Measurements from ENCODE around the gene VAMP7. TPM values are rescaled to one million over a fixed set of nuclear protein-coding genes. Genes with fewer than 3 reads are reported as not detected.

The VAMP7 gene
- total and polyA plus RNA-seq, 9 of the 15 experiments (the other 6 are each of a cell fraction or from before 2014, with no cell fraction given) = 38.4 to 100 (median 67.7) TPM

- Histone ChIP-seq H2AFZ (ENCODE audit: low read depth, low read length) (peak overlapping the region; percentile 22), H3K79me2 (ENCODE audit: control insufficient read depth, insufficient read depth, low read length) (no peaks in the 10 kb centered on the region), H3K4me2 (ENCODE audit: insufficient read depth, low read length) (peak overlapping the region; percentile 37; the same call in 1 of the 2 replicates), H3K4me3 (no peak overlapping the region), H3K36me3 (ENCODE audit: control insufficient read depth, insufficient read depth, low read length) (no peaks in the 10 kb centered on the region), H3K9me3 (replicated peaks; ENCODE audit: control insufficient read depth, insufficient read depth, low read depth, low read length) (no peaks in the 10 kb centered on the region), H3K9me1 (ENCODE audit: control insufficient read depth, insufficient read depth, low read length) (no peaks in the 10 kb centered on the region), H3K27me3 (ENCODE audit: control insufficient read depth in 2 of 2, insufficient read depth in 2 of 2, low read length in 2 of 2) (no peaks in the 10 kb centered on the region), H3K9ac (ENCODE audit: insufficient read depth in 1 of 2, low read depth in 2 of 2, low read length in 2 of 2) (peak overlapping the region in 1 of 2 experiments; percentile 10; a peak in 1 of 4 replicates), H3K27ac (ENCODE audit: extremely low read depth, low read depth, low read length) (no peak overlapping the region), H3K4me1 (replicated peaks in 1 of 2; ENCODE audit: control insufficient read depth in 2 of 2, insufficient read depth in 2 of 2, low read length in 2 of 2) (peaks cover 4 to 11% of the 10 kb centered on the region in 2 experiments; a peak in 4 of 5 replicates), H4K20me1 (replicated peaks; ENCODE audit: control insufficient read depth, insufficient read depth, low read length) (no peaks in the 10 kb centered on the region)
- in situ Hi-C loops (cut with MboI) (no loop called here), intact Hi-C loops (cut with micrococcal nuclease) (no loop called here)
- FAIRE-seq (no peak), ATAC-seq (no peak), DNase-seq (ENCODE audit: extremely low read depth in 1 of 4, low spot score in 3 of 4) (peak in 1 of 4 experiments; percentile 36)
- WGBS (ENCODE audit: insufficient coverage, low coverage, missing lambda C conversion rate) = 33% methylated on average over 18 of the region's 31 CpGs
- CTCF ChIA-PET (ENCODE audit: low intra/inter-chr PET ratio) = no interaction called here
- TF ChIP-seq CREB1 (IDR thresholded peaks at IDR 0.05) = no peak
- no peak for TF ChIP-seq CREB1 (CRISPR knock-in tag; IDR thresholded peaks at IDR 0.05)
- no peak for TF ChIP-seq NR0B1 (IDR thresholded peaks at IDR 0.05; ENCODE audit: partially characterized antibody)
- no peak for TF ChIP-seq ZNF668 (CRISPR knock-in tag; IDR thresholded peaks at IDR 0.05)
- no peak for TF ChIP-seq MITF (IDR thresholded peaks at IDR 0.05)
- no peak for TF ChIP-seq PTBP1 (IDR thresholded peaks at IDR 0.05; ENCODE audit: low read depth, low read length)
- TF ChIP-seq KDM1A (IDR thresholded peaks at IDR 0.05) = peak in 1 of 2 experiments; percentile 49; a peak in 2 of 4 replicates
- TF ChIP-seq ELK1 (CRISPR knock-in tag; IDR thresholded peaks at IDR 0.05) = no peak
- TF ChIP-seq HDAC2 (IDR thresholded peaks at IDR 0.05) = 0 out of 2 replicates have a peak, but pooled peaks have one; percentile 33
- TF ChIP-seq ZBTB12 (CRISPR knock-in tag; IDR thresholded peaks at IDR 0.05) = no peak
- no peak for TF ChIP-seq NFIC (IDR thresholded peaks at IDR 0.05)
- peak; percentile 67 for TF ChIP-seq EGR1 (conservative IDR thresholded peaks at IDR 0.05)
- TF ChIP-seq, protein P1, sequence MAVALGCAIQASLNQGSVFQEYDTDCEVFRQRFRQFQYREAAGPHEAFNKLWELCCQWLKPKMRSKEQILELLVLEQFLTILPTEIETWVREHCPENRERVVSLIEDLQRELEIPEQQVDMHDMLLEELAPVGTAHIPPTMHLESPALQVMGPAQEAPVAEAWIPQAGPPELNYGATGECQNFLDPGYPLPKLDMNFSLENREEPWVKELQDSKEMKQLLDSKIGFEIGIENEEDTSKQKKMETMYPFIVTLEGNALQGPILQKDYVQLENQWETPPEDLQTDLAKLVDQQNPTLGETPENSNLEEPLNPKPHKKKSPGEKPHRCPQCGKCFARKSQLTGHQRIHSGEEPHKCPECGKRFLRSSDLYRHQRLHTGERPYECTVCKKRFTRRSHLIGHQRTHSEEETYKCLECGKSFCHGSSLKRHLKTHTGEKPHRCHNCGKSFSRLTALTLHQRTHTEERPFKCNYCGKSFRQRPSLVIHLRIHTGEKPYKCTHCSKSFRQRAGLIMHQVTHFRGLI (CRISPR knock-in tag; IDR thresholded peaks at IDR 0.05) = no peak
- TF ChIP-seq RCOR1 (IDR thresholded peaks at IDR 0.05; ENCODE audit: borderline replicate concordance in 1 of 2, low read depth in 2 of 2, low read length in 2 of 2) = peak in 1 of 2 experiments; percentile 82; a peak in 2 of 4 replicates
- BruUV-seq (replicated peaks) = no TSS peak
- POLR2A ChIA-PET = no interaction called here
Observed at GRCh38 chrX:155874571-155875244, 6.4 kb upstream of the VAMP7 start.
